WERI-Rb-1 (cell line): ENCODE data around the gene PTPRN2.

Experiments
- DNase-seq: peaks from one replicate; pipeline ENCODE4 v3.0.0-alpha.2; 2020
- H3K27ac ChIP-seq: fragments of 250-450 bp; sonication (Bioruptor Pico); 2 replicates; pipeline ENCODE4 v1.5.1; 2020; ENCODE audit warnings: mild to moderate bottlenecking, moderate library complexity
- H3K27me3 ChIP-seq: fragments of 250-450 bp; sonication (Bioruptor Pico); 2 replicates; pipeline ENCODE4 v1.5.1; 2021; ENCODE audit warnings: mild to moderate bottlenecking, low read depth, moderate library complexity; ENCODE audit not compliant: insufficient read depth, severe bottlenecking
- H3K36me3 ChIP-seq: fragments of 250-450 bp; sonication (Bioruptor Pico); 2 replicates; pipeline ENCODE4 v1.5.1; 2020; ENCODE audit warnings: mild to moderate bottlenecking, moderate library complexity
- H3K4me3 ChIP-seq: 2 replicates; pipeline ENCODE4 v1.5.1; 2011; ENCODE audit warnings: low read depth, mild to moderate bottlenecking, control low read depth, low read length
- H3K9me3 ChIP-seq: fragments of 250-450 bp; sonication (Bioruptor Pico); 2 replicates; pipeline ENCODE4 v1.5.1; 2021; ENCODE audit warnings: mild to moderate bottlenecking, moderate library complexity; ENCODE audit not compliant: severe bottlenecking
- TF ChIP-seq, protein P1 (sequence below): IDR thresholded peaks from 2 replicates; pipeline ENCODE4 v1.5.1; 2011; ENCODE audit warnings: low read depth, mild to moderate bottlenecking, control low read depth, inconsistent platforms, low read length

PTPRN2 gene

DNA sequence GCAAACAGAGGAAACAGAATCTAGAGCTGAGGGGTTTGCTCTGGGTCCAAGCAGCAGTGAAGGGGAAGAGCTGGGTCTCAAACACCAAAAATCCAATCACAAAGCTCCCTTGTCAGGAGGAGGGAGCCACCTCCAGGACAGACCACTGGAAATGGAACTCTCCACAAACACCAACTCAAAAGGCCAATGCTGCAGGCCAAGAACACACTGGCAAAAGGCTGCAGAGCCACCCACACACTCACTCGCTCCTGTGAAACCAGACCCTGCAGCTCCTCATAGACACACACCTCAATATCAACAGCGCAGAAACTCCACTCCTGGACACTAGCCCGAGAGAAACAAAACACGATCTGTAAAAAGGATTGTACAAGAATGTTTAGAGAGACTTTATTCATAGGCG lies 213.5 kb downstream of the PTPRN2 start:
- no peaks in the 10 kb centered on the region for H3K36me3 ChIP-seq
- DNase-seq, result no peak
- H3K9me3 ChIP-seq, result no peaks in the 10 kb centered on the region
- no peak overlapping the region for H3K4me3 ChIP-seq
- H3K27me3 ChIP-seq, result no peaks in the 10 kb centered on the region
- no peak overlapping the region for H3K27ac ChIP-seq
- TF ChIP-seq, protein P1, sequence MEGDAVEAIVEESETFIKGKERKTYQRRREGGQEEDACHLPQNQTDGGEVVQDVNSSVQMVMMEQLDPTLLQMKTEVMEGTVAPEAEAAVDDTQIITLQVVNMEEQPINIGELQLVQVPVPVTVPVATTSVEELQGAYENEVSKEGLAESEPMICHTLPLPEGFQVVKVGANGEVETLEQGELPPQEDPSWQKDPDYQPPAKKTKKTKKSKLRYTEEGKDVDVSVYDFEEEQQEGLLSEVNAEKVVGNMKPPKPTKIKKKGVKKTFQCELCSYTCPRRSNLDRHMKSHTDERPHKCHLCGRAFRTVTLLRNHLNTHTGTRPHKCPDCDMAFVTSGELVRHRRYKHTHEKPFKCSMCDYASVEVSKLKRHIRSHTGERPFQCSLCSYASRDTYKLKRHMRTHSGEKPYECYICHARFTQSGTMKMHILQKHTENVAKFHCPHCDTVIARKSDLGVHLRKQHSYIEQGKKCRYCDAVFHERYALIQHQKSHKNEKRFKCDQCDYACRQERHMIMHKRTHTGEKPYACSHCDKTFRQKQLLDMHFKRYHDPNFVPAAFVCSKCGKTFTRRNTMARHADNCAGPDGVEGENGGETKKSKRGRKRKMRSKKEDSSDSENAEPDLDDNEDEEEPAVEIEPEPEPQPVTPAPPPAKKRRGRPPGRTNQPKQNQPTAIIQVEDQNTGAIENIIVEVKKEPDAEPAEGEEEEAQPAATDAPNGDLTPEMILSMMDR, result no peak

DNA sequence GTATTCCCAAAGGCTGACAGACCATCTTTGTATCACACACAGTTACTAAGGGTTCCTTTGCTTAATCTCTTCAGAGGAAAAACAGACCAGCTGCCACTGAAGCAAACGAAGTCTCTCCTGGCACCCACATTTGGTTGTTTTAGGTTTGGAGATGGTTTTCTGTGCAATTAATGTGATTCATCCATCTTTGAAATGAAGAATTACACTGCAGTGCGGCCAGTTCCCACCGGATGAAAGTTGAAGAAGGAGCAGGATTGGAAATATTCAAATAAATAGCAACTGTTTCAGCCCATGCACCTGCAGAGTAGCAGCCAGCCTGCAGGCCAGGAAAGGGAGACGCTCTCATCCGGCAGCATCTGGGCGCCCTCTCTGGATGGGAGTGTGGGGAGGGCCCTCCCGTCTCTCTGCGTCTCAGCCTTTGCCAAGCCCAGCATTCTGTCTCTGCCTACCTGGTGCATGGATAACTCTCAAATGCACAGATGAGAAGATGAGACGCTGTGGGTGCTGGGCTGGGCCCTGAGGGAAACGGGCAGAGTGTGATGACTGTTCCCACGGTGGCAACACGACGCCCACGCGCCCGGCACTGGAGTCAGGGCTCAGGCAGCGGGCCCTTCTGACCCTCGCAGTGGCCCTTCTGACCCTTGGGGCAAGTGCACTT lies 214.0 kb downstream of the PTPRN2 start:
- TF ChIP-seq, protein P1, result no peak
- no peak for DNase-seq

DNA sequence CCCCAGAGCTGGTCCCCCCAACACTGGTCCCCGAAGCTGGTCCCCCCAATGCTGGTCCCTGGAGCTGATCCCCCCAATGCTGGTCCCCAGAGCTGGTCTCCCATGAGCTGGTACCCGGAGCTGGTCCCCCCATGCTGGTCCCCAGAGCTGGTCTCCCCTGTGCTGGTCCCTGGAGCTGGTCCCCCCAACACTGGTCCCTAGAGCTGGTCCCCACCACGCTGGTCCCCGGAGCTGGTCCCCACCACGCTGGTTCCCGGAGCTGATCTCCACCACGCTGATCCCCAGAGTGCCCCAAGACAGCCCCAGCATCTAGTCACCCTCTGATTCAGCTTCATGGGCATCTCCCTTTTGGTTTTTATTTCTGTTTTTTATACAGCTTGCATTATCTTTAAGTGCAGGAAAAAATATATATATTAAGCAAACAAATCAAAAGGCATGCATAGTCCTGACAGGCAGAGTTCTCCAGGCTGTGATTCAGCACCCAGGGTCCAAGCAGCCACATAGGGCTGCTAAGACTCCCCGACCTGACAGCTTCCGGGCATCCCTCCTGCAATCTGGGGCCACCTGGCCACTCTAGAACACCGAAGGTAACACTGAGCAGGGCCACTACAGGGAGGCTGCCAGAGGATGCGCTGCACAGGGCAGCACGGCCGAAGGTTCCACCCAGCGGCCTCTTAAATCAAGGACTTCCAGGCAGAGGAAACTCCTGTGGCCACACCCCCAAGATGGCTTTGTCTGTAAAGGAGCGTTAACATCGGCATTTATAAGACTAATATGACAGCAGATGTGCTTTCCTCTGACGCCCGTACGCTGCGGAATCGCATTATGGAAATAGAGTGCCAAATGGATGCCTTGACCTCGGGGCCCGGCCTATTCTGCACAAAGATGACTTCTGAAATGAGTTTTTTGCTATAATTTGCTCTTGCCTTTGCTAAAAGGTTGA lies 215.0 kb downstream of the PTPRN2 start:
- H3K4me3 ChIP-seq, result no peak overlapping the region
- TF ChIP-seq, protein P1, result no peak
- H3K27me3 ChIP-seq, result no peaks in the 10 kb centered on the region
- no peaks in the 10 kb centered on the region for H3K36me3 ChIP-seq
- H3K27ac ChIP-seq, result no peak overlapping the region
- no peaks in the 10 kb centered on the region for H3K9me3 ChIP-seq
- peak; percentile 39 for DNase-seq

More for the DNA sequence above, 214.0 kb downstream of the PTPRN2 start:
- no peak overlapping the region for H3K4me3 ChIP-seq
- no peaks in the 10 kb centered on the region for H3K9me3 ChIP-seq
- no peaks in the 10 kb centered on the region for H3K27me3 ChIP-seq
- no peak overlapping the region for H3K27ac ChIP-seq
- H3K36me3 ChIP-seq, result no peaks in the 10 kb centered on the region

DNA sequence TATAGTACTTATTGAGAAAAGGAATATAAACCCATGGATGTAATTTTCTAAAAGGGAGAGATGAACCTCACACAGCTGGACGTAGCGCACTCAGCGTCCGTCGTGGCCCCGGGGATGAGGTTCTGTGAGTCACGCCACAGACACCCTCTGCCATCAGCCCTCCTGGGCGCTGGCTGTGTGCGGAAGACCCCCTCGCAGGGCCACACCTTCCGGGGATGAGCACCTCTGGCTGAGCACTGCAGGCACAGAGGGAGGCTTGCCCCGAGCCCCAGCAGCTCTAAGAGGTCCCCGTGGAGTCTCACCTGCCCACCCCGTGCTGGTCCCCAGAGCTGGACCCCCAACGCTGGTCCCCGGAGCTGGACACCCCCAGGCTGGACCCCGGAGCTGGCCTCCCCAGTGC lies 215.8 kb downstream of the PTPRN2 start:
- H3K9me3 ChIP-seq, result no peaks in the 10 kb centered on the region
- no peak overlapping the region for H3K4me3 ChIP-seq
- no peaks in the 10 kb centered on the region for H3K27me3 ChIP-seq
- H3K27ac ChIP-seq, result no peak overlapping the region
- H3K36me3 ChIP-seq, result no peaks in the 10 kb centered on the region
- no peak for DNase-seq
- TF ChIP-seq, protein P1, result no peak

DNA sequence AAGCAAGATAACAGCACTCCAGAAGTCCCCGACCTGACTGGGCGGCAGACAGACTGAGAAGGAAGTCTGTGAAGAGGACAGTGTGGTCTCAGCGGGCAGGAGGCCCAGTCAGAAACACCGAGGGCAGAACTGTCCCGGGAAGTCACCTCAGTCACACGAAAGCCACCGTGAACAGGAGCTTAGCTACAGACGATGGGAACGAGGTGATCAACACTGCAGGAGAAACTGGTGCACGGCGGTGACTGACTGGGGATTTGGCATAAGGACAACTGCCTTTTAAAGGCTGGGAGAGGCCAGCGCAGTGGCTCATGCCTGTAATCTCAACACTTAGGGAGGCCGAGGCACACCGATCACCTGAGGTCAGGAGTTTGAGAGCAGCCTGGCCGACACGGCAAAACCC lies 217.8 kb downstream of the PTPRN2 start:
- no peaks in the 10 kb centered on the region for H3K27me3 ChIP-seq
- peak; percentile 46 for DNase-seq
- no peaks in the 10 kb centered on the region for H3K36me3 ChIP-seq
- TF ChIP-seq, protein P1, result no peak
- no peak overlapping the region for H3K4me3 ChIP-seq
- no peak overlapping the region for H3K27ac ChIP-seq
- H3K9me3 ChIP-seq, result no peaks in the 10 kb centered on the region
